NT2/D1 (cell line): Measurements from ENCODE around the gene UBL7.

ENCODE experiments used
- DNase-seq: peaks from one replicate; pipeline ENCODE4 v3.0.0-alpha.2; 2011; ENCODE audit warnings: low read depth, low spot score
- H3K27me3 ChIP-seq: 2 replicates; pipeline ENCODE4 v1.6.0; 2011; ENCODE audit warnings: mild to moderate bottlenecking; ENCODE audit not compliant: insufficient read length, insufficient read depth
- H3K36me3 ChIP-seq: 2 replicates; pipeline ENCODE4 v1.6.1; 2011; ENCODE audit warnings: mild to moderate bottlenecking, low read length, mixed read lengths; ENCODE audit not compliant: insufficient read depth, insufficient read length
- H3K4me1 ChIP-seq: 2 replicates; pipeline ENCODE4 v1.5.1; 2011; ENCODE audit not compliant: insufficient read depth, insufficient read length
- H3K4me3 ChIP-seq: 2 replicates; pipeline ENCODE4 v1.5.1; 2011; ENCODE audit warnings: low read depth; ENCODE audit not compliant: insufficient read length
- H3K9ac ChIP-seq: 2 replicates; pipeline ENCODE4 v1.6.0; 2011; ENCODE audit warnings: low read depth; ENCODE audit not compliant: insufficient read length
- H3K9me3 ChIP-seq: 2 replicates; pipeline ENCODE4 v1.5.1; 2011; ENCODE audit warnings: mild to moderate bottlenecking, low read length; ENCODE audit not compliant: insufficient read depth
- SUZ12 ChIP-seq: IDR thresholded peaks from 2 replicates; pipeline ENCODE4 v1.6.1; 2011; ENCODE audit not compliant: insufficient read length, insufficient read depth; ENCODE audit errors: extremely low read depth
- YY1 ChIP-seq: IDR thresholded peaks from 2 replicates; pipeline ENCODE4 v1.6.1; 2011; ENCODE audit not compliant: insufficient read length, insufficient read depth
- ZNF274 ChIP-seq: IDR thresholded peaks from 2 replicates; pipeline ENCODE4 v1.6.1; 2011; ENCODE audit warnings: mild to moderate bottlenecking, low read depth, low read length

Gene UBL7

DNA sequence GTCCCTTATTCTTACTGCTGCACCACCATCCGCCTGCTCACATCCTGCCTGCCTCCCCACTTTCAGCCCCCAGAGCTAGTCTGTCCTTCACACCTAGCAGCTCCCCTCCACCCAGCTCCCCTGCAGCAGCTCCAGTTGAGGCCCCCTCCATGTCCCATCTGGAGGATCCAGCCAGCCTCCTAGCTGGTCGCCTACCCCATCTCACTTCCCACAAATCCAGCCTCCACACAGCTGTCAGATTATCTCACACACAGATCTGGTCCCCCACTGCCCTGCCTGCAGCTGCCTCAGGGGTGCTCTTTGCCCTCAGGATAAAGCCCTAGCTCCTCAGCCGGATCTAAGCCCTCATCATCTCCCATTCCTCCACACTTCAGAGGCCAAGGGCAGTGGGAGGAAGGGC is 18.4 kb downstream of the UBL7 start:
- TF ChIP-seq YY1 (no peak), SUZ12 (no peak), ZNF274 (no peak)
- no peak for DNase-seq
- no peak overlapping the region for H3K9ac ChIP-seq

DNA sequence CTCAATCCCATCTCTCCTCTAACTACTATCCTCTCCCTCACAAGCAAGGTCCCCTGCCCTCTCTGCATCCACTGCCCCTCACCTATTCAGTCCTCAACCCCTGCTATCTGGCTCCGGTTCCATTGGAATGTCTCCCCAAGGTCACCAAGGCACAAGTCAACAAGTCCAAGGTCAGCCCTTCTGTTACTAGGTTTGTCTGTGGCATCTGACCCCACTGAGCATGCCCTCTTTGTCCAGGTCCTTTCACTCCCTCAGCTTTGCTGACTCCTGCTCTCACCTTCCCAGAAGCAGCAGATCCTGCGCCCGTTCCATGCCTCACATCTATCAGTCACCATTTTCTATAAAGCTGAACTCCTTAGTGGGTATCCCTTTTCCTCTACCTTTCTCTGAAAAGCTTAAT is 18.9 kb downstream of the UBL7 start:
- Histone ChIP-seq H3K4me3 (no peak overlapping the region), H3K36me3 (peaks cover 28% of the 10 kb centered on the region), H3K9me3 (no peaks in the 10 kb centered on the region), H3K9ac (no peak overlapping the region), H3K4me1 (peaks cover 8% of the 10 kb centered on the region), H3K27me3 (no peaks in the 10 kb centered on the region)
- TF ChIP-seq SUZ12 (no peak), ZNF274 (no peak), YY1 (no peak)
- DNase-seq = no peak

More for the DNA sequence above, 18.4 kb downstream of the UBL7 start:
- Histone ChIP-seq H3K36me3 (peaks cover 32% of the 10 kb centered on the region), H3K4me1 (peaks cover 8% of the 10 kb centered on the region), H3K9me3 (no peaks in the 10 kb centered on the region), H3K4me3 (no peak overlapping the region), H3K27me3 (no peaks in the 10 kb centered on the region)

DNA sequence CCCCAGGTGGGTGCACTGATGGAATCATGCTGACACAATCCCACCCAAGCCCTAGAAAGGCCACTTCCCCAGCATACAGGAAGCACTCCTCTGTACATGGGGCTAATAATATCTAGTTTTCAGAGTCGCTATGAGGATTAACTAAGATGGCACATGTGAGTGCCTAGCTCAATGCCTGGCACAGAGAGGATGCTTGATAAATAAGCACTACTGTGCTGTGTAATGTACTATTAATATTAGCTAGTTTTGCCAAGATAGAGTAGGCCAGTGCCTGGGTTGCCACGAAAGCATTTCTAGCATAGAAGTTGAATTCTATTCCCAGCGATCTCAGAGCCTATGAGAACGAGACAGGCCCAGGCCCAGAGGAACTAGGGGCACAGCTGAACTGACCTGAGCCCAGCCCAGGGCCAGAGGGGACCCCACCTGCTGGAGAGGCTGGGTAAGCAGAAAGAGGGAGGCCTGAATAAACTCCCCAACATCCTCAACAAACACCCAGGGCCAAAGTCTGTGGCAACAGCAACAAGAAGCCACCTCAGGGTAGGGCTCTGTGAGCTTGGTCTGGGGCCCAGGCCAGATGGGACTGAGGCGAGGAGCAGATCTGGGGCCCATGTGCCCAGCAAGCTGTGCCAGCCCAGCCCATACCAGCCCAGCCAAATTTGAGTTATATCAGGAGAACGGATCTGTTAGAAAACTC is 19.6 kb downstream of the UBL7 start:
- Histone ChIP-seq H3K4me1 (peaks cover 8% of the 10 kb centered on the region), H3K27me3 (peaks cover under 1% of the 10 kb centered on the region), H3K9me3 (no peaks in the 10 kb centered on the region), H3K9ac (no peak overlapping the region), H3K36me3 (peaks cover 23% of the 10 kb centered on the region), H3K4me3 (no peak overlapping the region)
- no peak for TF ChIP-seq YY1
- DNase-seq = no peak

DNA sequence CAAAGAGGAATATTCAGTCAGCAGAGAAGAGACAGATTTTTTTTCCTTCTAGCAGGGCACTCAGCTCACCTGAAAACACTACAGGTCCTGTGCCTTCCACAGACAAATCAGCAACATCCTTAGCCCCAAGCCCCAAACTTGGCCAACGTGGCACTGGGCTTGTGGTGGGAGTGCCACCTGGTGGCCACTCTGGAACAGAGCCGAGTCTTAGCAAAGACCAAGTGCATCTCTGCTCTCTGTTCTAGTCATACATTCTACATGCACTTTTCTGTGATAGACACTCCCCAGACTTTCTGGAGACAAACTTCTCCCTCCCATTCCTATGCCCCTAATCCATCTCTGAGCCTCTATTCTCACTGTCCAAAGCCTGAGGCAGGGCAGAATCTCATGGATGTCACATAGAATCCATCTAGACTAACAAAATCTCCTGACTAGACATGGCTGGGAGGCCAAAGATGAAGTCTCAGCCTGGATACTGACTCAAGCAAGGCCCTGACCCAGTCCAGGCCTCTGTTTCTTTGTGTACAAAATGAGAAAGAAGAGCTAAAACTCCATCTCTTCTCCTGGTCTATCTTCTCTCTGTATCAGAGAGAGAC is 22.1 kb downstream of the UBL7 start:
- Histone ChIP-seq H3K36me3 (no peaks in the 10 kb centered on the region), H3K27me3 (peaks cover 16% of the 10 kb centered on the region), H3K9me3 (no peaks in the 10 kb centered on the region), H3K9ac (no peak overlapping the region), H3K4me3 (no peak overlapping the region), H3K4me1 (peaks cover 18% of the 10 kb centered on the region)
- no peak for TF ChIP-seq ZNF274
- TF ChIP-seq SUZ12 = no peak
- no peak for TF ChIP-seq YY1
- peak; percentile 63 for DNase-seq

DNA sequence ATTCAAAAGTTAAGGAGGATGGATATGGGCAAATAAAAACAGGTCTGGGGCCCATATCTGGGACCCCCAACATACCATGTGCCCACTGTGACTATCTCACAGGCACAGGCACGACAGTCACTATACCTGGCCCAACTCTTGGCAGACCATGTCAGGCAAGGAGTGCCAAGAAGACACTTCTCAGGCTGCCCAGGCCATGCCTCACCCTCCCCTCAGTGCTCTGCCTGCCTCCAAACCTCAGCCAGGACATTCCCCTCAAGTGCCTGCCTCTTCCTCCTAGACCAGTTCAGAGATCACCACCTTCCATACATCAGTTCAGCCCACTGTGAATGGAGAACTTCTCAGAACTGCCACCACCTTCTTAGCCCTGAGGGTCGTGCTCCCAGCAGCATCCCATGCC is 22.8 kb downstream of the UBL7 start:
- Histone ChIP-seq H3K9ac (no peak overlapping the region), H3K36me3 (no peaks in the 10 kb centered on the region), H3K4me3 (no peak overlapping the region), H3K27me3 (peaks cover 16% of the 10 kb centered on the region), H3K9me3 (no peaks in the 10 kb centered on the region), H3K4me1 (peaks cover 18% of the 10 kb centered on the region)
- TF ChIP-seq ZNF274 (no peak), SUZ12 (no peak), YY1 (no peak)
- DNase-seq = no peak

DNA sequence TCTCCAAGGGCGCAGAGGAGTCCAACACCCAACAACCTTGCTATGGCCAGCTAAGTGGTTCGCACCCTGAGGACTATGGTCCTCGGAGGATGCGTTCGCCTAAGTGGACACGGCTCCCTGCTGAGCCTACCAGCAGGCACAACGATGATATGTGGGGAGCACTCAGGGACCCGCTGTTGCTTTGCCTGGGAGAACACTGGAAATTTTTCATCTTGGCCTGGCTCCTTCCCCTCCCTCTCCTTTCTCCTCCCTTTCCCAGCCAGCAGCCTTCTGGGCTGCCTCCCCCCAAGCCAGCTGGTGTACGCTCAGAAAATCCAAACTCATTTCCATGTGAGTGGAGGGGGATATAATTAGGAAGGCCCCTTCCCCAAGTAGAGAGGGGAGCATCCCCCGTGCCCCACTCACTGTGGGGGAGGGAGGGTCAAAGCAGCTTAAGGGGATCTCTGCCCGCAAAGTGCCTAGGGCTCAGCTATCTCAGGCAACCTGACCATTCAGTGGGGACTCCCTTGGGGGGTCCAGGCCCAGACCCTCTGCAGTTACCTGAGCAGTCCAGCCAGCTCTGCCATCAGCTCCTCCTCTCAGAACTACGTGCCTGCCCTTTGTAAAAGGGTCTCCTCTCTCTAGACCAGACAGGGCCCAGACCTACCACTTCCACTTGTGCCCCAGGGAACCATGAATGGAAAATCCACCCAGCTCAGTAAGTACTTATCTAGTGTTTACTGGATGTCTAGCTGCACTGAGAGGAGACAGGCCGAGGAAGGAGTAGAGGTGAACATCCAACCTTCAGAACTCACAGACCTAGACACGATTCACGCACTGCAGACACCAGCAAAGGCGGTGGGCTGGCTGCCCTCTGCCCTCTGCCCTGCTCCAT is 26.5 kb downstream of the UBL7 start:
- Histone ChIP-seq H3K27me3 (peaks cover 24% of the 10 kb centered on the region), H3K4me3 (peak overlapping the region; percentile 37), H3K36me3 (peaks cover 6% of the 10 kb centered on the region), H3K9me3 (no peaks in the 10 kb centered on the region), H3K4me1 (peaks cover 27% of the 10 kb centered on the region), H3K9ac (peak overlapping the region; percentile 76)
- TF ChIP-seq ZNF274 (no peak), YY1 (no peak), SUZ12 (no peak)
- no peak for DNase-seq

DNA sequence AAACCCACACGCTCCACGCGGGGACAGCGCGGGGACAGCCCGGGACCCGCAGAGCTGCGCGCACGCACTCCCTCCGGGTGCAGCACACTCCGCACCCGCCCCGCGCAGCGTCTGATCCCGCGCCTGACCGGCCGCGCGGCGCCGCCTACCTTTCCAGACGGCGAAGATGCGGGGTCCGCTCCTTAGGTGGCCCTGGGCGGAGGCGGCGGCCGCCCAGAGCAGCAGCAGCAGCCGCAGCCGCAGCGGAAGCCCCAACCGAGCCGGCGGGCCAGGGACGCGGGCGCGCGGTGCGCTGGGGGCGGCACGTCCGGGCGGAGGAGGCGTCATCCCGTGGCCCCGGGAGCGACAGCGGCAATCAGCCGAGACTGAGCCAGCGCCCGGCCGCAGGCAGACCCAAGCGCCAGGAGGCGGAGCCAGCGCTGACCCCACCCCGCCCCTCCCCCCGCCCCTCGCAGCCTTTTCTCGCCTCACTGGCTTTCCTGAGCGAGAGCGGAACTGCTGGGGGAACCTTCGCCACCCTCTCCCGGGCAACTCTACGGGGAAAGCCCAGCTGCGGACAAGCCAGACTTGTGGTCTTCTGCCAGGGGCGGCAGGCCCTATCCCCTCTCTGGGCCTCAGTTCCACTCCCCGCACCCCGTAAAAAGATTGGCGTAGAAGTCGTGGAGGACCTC is 27.2 kb downstream of the UBL7 start, which contains the start of gene SEMA7A:
SEMA7A (minus strand) TSS at position 367 of the 671 bp plus-strand sequence; CDS start at position 327, 40 bp downstream.
- Histone ChIP-seq H3K36me3 (peaks cover 6% of the 10 kb centered on the region), H3K27me3 (peaks cover 24% of the 10 kb centered on the region), H3K9me3 (no peaks in the 10 kb centered on the region), H3K4me1 (peaks cover 32% of the 10 kb centered on the region), H3K9ac (peak within 1 kb of the TSS; percentile 93), H3K4me3 (peak within 1 kb of the TSS; percentile 86)
- DNase-seq = peak; percentile 73
- TF ChIP-seq SUZ12 = no peak
- TF ChIP-seq ZNF274 = no peak
- TF ChIP-seq YY1 = no peak
